Uterus (tissue), 4 donors: ENCODE results near the gene CREB3L2. TPM values are rescaled to one million over a fixed set of nuclear protein-coding genes. Genes with fewer than 3 reads are reported as not detected.

ENCODE experiments used
- DNase-seq, 2 donors: peaks; one replicate each; pipeline ENCODE4 v3.0.0-alpha.2; 2019 to 2020
- H3K27ac ChIP-seq, 2 donors: fragments of 200-600 bp; sonication (generic); 1 replicate in 1 of 2; 2 replicates in 1 of 2; pipeline ENCODE4 v1.5.1; 2016 to 2018
- H3K27me3 ChIP-seq, 2 donors: fragments of 200-600 bp; sonication (generic); one replicate each; pipeline ENCODE4 v1.5.1; 2018 to 2019; ENCODE audit warnings: control low read depth in 1 of 2
- H3K36me3 ChIP-seq, 2 donors: fragments of 200-600 bp; sonication (generic); one replicate each; pipeline ENCODE4 v1.5.1; 2019; ENCODE audit warnings: control low read depth in 1 of 2
- H3K4me1 ChIP-seq, 2 donors: fragments of 200-600 bp; sonication (generic); one replicate each; pipeline ENCODE4 v1.5.1; 2018 to 2019; ENCODE audit warnings: control low read depth in 1 of 2
- H3K4me3 ChIP-seq, 2 donors: fragments of 200-600 bp; sonication (generic); 1 replicate in 1 of 2; 2 replicates in 1 of 2; pipeline ENCODE4 v1.5.1; 2018 to 2019; ENCODE audit warnings: mild to moderate bottlenecking in 1 of 2
- H3K9me3 ChIP-seq, 2 donors: fragments of 200-600 bp; sonication (generic); one replicate each; pipeline ENCODE4 v1.5.1; 2019; ENCODE audit warnings: control low read depth in 1 of 2
- CTCF ChIP-seq, 4 experiments: fragments of 200-600 bp in 2 of 4; fragments of 450-650 bp in 2 of 4; sonication (generic) in 2 of 4; IDR thresholded peaks; one replicate each; pipeline ENCODE4 v1.5.1; 2016 to 2019; ENCODE audit warnings: antibody characterized with exemption in 4 of 4, mild to moderate bottlenecking in 2 of 4, moderate library complexity in 1 of 4
- POLR2A ChIP-seq, 2 donors: fragments of 450-650 bp; IDR thresholded peaks; one replicate each; pipeline ENCODE4 v1.6.1; 2016; ENCODE audit warnings: antibody characterized with exemption in 2 of 2, mild to moderate bottlenecking in 1 of 2, moderate library complexity in 1 of 2
- intact Hi-C: fragments of 100-400 bp; cut with DNase I; formaldehyde crosslinking; loops from one replicate; pipeline ENCODE4 v1.15.1; 2023; ENCODE audit warnings: low total_unique reads
- total RNA-seq, 4 donors: library from RNA; depleted of rRNA in 3 of 4; stranded (reverse); fragments of >200 nt in 3 of 4; gene quantifications; one replicate each; pipeline versions ENCODE4 v1.1.0 to v1.2.4, GENCODE V29; 2014 to 2023
- donor health status: DM: yes; HTN: yes; CAD: no.

Gene CREB3L2
- total RNA-seq, 4 donors from 2014 or later, result 24.7 to 185 (median 41.1) TPM

- no peak for DNase-seq
- Histone ChIP-seq H3K4me3 (no peak overlapping the region), H3K27ac (peak overlapping the region; percentile 32 to 88), H3K36me3 (no peaks in the 10 kb centered on the region), H3K27me3 (no peaks in the 10 kb centered on the region), H3K9me3 (no peaks in the 10 kb centered on the region), H3K4me1 (peaks cover 7 to 37% of the 10 kb centered on the region in 2 donors)
- intact Hi-C loops, result no loop called here
- TF ChIP-seq CTCF (IDR thresholded peaks at IDR 0.05) (no peak), POLR2A (IDR thresholded peaks at IDR 0.05) (no peak)
These were observed 61.0 kb downstream of the CREB3L2 start for GRCh38 chr7:137940656-137941518.

GRCh38 chr7:137940218-137940617, 61.7 kb downstream of the CREB3L2 start:
- Histone ChIP-seq H3K4me3 (no peak overlapping the region), H3K27me3 (no peaks in the 10 kb centered on the region), H3K36me3 (no peaks in the 10 kb centered on the region), H3K27ac (peak overlapping the region; percentile 32 to 88), H3K4me1 (peaks cover 7 to 33% of the 10 kb centered on the region in 2 donors), H3K9me3 (no peaks in the 10 kb centered on the region)
- intact Hi-C loops, result no loop called here
- no peak for DNase-seq
- TF ChIP-seq POLR2A (IDR thresholded peaks at IDR 0.05) (no peak), CTCF (IDR thresholded peaks at IDR 0.05) (no peak)

GRCh38 chr7:137937202-137937560, 64.7 kb downstream of the CREB3L2 start:
- DNase-seq, result no peak
- intact Hi-C loops, result no loop called here
- Histone ChIP-seq H3K36me3 (no peaks in the 10 kb centered on the region), H3K9me3 (no peaks in the 10 kb centered on the region), H3K27me3 (no peaks in the 10 kb centered on the region), H3K27ac (peak overlapping the region; percentile 76 to 84), H3K4me1 (peaks cover 16 to 18% of the 10 kb centered on the region in 2 donors), H3K4me3 (no peak overlapping the region)
- TF ChIP-seq POLR2A (IDR thresholded peaks at IDR 0.05) (no peak), CTCF (IDR thresholded peaks at IDR 0.05) (no peak)

- H3K27ac ChIP-seq, result peak overlapping the region; percentile 76 to 84
These were observed 65.2 kb downstream of the CREB3L2 start for GRCh38 chr7:137936509-137937201.

More at GRCh38 chr7:137936509-137937201, 65.2 kb downstream of the CREB3L2 start:
- Histone ChIP-seq H3K4me3 (no peak overlapping the region), H3K9me3 (no peaks in the 10 kb centered on the region), H3K4me1 (peaks cover 16 to 23% of the 10 kb centered on the region in 2 donors), H3K27me3 (no peaks in the 10 kb centered on the region), H3K36me3 (no peaks in the 10 kb centered on the region)
- DNase-seq, result no peak
- intact Hi-C loops, result no loop called here
- TF ChIP-seq POLR2A (IDR thresholded peaks at IDR 0.05) (no peak), CTCF (IDR thresholded peaks at IDR 0.05) (no peak)
